NCI-H526 treated with DMSO at 0.1 percent for 48 hours (cell line): Measurements from ENCODE around the gene CDC42BPB.

Source experiments
- DNase-seq: peaks from one replicate; lab custom pipeline; 2025; lab: John Stamatoyannopoulos, UW

The CDC42BPB gene

DNA sequence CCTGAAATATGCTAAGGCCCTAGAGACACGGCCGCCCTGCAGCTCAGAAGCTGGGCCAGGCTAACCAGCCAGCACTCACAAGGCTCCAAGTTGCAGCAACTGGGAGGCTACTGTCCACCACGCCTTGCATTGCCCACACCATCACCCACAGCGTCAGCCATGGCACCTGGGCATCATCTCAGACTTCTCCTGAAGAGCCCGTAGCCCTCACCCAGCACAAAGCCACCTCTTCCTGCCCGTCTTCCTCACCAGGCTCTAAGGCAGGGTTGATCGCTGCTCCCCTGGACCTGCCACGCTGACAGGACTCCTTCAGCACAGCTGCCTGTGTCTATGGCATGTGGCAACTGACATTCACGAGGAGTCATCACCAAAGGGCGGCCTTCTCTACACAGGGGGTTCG lies 38.1 kb downstream of the CDC42BPB start:
- DNase-seq, result no peak

DNA sequence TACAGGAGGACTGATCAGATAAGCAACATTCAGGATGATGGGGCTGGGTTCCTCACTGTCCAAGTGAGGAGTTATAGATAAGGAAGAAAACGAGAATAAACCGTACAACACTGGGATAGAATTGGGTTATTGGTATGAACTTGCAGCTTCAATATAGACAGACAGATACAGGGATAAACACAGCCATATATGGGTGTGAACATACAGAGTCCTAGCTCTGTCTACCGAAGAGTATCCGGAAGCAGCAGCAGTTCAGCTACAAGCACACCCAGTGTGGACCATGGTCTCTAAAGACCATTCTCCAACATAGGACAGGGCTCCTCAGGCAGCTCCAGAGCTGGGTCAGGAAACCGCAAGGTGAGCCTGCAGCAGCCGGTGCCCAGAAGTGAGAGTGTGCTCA lies 40.8 kb downstream of the CDC42BPB start:
- DNase-seq, result no peak

DNA sequence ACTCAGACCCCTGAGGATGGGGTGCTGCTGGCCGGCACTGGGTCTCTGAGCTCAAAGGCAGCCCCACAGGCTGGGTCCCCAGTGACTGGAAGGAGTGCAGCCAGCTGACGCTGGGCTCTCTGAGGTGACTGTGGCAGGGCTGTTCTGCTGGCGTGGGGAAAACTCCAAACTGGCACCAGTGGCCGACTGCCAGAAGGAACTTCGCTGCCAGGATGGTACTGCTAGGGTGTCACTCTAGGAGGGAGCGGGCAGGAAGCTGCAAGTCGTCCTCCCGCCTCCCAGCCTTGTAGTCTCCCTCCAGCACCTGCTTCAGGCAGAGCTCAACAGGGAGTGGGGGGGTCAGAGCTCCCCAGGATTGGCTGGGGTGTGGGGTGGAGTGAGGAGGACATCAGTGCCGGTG lies 41.3 kb downstream of the CDC42BPB start:
- DNase-seq, result no peak

- DNase-seq, result no peak
Observed at GRCh38 chr14:103015426-103015825, 41.9 kb downstream of the CDC42BPB start.

DNA sequence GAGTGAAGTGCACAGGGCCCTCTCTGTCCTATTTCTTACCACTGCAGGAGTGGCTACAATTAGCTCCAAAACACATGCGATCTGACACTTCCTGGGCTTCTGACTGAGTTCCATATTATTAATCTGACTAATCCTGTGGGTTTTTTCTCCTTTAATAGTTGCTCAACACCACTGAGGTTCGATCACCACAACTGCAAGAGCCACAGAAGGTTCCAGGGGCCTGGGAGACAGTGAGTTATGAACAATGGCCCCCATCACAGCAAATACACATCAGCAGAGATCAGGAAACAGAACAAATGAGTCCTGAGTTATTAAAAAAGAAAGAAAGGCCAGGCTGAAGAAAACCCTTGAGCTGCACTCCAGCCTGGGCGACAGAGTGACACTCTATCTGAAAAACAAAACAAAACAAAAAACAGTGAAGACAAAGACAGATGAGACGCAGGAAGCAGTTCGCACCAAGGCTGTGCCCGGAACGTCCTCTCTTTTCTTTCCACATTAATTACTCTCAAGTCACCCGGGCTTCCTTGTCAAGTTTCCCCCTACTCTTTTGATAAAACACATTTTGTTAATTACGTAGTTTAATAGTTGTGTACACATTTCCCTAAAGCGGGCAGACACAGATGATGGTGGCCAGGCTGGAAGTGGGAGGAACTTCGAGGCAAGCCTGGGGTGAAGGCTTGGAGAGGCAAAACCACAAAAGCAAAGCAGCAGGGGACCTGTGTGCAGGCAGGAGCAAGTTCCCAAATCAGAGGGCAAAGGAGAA lies 42.7 kb downstream of the CDC42BPB start:
- DNase-seq, result no peak

- no peak for DNase-seq
Observed at GRCh38 chr14:103013028-103013427, 44.3 kb downstream of the CDC42BPB start.

DNA sequence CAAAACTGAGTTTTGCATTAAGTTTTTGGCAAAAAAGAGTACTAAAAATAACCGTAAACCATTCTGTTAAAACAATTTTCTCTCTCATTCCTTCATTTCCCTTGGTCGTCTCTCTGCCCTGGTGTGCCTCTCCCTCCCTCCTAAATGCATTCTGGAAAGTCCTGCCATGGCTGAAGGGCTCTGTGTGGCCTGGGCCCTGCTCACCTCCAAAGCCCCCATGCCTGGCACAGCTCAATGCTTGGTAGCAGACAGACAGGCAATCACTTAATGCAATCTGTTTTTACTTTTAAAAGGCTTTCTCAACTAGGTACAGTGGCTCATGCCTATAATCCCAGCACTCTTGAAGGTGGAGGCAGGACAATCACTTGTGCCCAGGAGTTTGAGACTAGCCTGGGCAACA lies 47.8 kb downstream of the CDC42BPB start:
- DNase-seq, result no peak

GRCh38 chr14:103008768-103009357 lies 48.5 kb downstream of the CDC42BPB start:
- no peak for DNase-seq

DNA sequence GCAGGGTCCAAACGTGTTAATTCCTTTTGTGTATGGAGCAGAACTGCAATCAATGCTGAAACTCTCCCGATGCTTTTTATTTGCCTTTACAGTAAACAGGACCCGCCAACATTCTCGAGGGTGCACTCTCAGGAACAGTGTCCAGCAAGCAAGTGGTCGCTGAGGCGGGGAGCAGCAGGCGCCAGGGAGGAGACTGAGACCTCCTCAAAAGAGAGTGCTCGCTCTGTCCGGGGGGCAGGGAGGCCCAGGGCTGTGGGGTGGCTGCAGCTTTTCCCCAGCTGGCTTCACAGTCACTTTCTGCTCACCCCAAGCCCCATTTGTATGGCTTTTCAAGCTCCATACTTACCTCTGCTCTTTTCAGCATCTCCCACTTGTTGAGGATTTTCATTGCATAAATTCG lies 49.2 kb downstream of the CDC42BPB start:
- DNase-seq, result no peak

- no peak for DNase-seq
Observed at GRCh38 chr14:103007555-103007954, 49.8 kb downstream of the CDC42BPB start.

DNA sequence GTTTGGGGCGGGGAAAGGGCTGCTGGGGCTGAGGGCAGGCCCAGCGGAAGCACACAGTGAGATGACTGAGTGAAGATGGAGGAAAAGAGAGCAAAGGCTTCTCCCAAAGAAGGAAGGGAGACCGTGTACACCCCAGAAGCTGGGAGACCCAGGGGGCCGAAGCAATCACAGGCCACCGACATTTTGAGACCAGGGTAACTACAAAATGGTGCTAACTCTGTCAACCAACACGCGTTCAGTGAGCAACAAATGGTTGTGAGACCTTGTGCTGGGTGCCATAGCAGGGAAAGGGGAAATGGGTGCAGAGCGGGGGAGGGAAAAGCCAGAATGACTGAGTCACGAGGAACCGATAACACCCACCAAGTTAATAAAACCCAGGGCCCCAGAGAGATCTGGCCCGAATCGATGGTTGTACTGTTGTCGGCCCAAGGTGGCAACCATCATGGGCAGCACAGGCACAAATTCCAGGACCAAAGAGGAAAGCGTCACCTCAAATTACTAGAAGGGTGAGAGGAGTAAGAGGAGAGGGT lies 50.3 kb downstream of the CDC42BPB start:
- DNase-seq, result no peak

- no peak for DNase-seq
Observed at GRCh38 chr14:103006106-103006505, 51.2 kb downstream of the CDC42BPB start.

DNA sequence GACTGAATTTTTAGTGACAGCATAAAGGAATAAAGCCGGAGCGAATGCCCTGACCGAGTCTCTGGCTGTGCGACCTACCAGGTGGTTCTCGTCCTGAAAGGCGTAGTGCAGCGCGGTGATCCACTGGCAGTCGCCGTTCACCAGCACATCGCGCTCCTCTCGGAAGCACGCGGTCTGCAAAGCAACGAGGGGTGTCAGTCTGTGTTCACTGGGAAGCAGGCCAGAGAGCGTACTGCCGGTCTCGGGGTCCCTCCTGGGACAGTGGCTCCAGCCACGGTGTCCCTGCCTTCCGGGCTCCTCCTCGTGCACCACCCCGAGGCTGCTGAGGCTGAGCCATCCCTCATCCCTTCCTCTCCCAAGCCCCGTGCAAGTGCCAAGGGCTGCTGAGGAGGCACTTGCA lies 53.5 kb downstream of the CDC42BPB start:
- DNase-seq, result no peak

DNA sequence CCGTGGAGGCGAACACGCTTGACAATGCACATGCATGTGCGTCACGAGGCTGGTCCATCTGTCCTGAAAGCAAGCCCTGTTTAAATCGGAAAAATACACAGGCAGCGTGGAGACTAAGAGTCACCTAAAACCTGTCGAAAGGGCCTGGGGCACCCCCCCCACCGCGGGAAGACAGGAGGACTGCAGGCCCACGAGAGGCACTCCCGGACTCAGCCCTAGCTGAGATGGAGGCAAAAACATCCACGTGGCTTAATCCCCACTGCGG lies 54.1 kb downstream of the CDC42BPB start:
- no peak for DNase-seq

DNA sequence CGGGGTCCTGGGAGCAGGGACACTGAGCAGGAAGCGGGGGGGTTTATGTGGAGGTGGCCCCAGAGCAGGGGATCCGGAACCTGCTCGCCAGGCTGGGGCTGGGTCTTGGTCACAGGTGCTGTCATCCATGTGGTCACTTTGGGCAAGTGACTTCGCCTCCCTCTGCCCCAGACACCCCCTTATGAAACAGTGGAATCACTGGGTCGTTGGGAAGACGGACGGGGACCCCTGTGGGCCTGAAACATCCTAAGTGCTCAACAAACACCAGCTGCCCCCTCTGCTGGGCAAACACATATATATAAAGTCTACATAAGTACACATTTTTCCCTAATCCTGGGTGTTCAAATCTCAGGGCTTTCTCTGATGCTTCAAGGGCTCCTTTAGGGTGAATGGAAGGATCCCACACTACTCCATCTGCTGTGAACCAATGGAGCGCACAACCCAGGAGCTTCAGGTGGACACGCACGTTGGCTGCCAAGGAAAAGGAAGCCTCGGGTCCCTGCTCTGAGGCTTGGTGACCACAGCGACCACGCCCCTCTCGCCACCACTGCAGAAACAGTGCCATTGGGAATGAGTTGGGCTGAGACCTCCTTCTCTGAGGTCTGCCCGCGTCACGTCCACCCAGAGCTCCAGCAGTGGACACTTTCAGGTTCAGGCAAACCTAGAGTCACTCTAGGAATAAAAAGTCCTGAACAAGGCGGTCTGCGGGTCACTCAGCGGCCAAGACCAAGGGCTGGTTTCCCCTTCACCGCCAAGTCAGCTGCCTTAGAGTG lies 54.6 kb downstream of the CDC42BPB start:
- no peak for DNase-seq

GRCh38 chr14:103001651-103002396 lies 55.5 kb downstream of the CDC42BPB start:
- DNase-seq, result no peak

GRCh38 chr14:103001226-103001625 lies 56.1 kb downstream of the CDC42BPB start:
- no peak for DNase-seq

- no peak for DNase-seq
Observed at GRCh38 chr14:103000291-103000921, 56.9 kb downstream of the CDC42BPB start.

GRCh38 chr14:102999227-102999895 lies 58.0 kb downstream of the CDC42BPB start:
- no peak for DNase-seq

DNA sequence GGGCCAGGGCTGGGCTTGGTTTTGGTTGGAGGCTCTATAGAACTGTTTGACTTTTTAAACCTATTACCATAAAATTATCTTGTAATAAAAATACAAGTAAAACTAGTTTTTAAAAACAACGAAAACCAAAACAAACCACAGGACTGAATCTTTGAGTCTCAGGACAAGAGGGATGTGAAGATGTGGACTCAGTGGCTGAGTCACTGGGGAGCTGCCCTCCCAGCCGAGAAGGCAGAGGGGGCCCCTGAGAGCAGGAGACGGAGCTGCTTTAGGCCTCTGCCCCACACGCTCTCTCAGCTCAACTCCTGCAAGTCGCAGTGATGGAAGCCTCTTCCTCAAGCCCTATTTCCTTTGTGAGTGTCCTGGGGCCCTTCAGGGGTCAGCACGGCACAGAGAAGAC lies 59.0 kb downstream of the CDC42BPB start:
- DNase-seq, result no peak

- no peak for DNase-seq
Observed at GRCh38 chr14:102996941-102997340, 60.4 kb downstream of the CDC42BPB start.
